Panc1 (cell line): Measurements from ENCODE around the gene CD226.

Source experiments
- POLR2AphosphoS5 ChIP-seq: IDR thresholded peaks from 2 replicates; pipeline ENCODE4 v1.6.1; 2012; ENCODE audit warnings: mild to moderate bottlenecking, low read depth, low read length, moderate library complexity
- SIN3A ChIP-seq: IDR thresholded peaks from 2 replicates; pipeline ENCODE4 v1.6.1; 2012; ENCODE audit warnings: low read depth, mild to moderate bottlenecking, low read length, moderate library complexity, borderline replicate concordance; ENCODE audit not compliant: insufficient read depth
- TCF7L2 ChIP-seq: IDR thresholded peaks from 2 replicates; pipeline ENCODE4 v1.6.1; 2011; ENCODE audit warnings: mild to moderate bottlenecking, low read depth, low read length, inconsistent platforms
- TF ChIP-seq, protein P1 (sequence below): fragments of 450-650 bp; IDR thresholded peaks from 2 replicates; pipeline ENCODE4 v1.5.1; 2017; ENCODE audit warnings: mild to moderate bottlenecking
- TF ChIP-seq, protein P2 (sequence below), 2 experiments: IDR thresholded peaks; 2 replicates each; pipeline ENCODE4 v1.6.1; 2011 to 2012; ENCODE audit warnings: low read depth in 2 of 2, control low read depth in 1 of 2, low read length in 1 of 2, mild to moderate bottlenecking in 1 of 2, moderate library complexity in 1 of 2; ENCODE audit not compliant: insufficient read depth in 1 of 2

DNA sequence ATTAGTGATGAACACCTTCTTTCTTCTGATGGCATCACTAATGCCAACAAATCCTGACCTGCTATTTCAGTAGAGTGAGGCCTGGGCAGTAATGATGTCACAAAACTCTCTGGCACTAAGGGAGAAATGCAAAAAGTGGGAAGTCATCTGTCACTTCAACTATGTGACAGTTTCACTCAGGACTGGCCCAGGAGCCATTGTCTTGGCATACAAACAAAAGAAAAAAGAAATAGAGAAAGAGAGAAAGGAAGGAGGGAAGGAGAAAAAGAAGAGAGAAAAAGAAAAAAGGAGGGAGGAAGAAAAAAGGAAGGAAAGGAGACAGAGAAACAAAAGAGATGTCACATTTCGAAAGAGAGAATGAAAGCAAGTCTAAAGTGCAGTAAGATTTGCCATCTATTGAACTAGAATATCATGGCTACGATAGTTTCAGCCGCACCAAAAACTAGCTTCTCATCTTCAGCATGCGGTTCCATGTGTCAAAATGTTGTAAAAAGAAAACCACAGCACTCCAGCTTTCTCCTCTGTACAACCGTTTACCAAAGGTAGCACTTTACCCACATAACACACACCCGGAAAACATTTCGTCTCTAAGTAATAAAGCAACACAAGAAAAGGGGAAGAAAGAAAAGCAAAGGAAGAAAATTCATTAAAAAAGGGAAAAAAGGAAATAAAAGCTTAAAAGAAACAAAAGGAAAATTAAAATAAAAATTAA is 50.1 kb downstream of the CD226 start:
- TF ChIP-seq, protein P1, sequence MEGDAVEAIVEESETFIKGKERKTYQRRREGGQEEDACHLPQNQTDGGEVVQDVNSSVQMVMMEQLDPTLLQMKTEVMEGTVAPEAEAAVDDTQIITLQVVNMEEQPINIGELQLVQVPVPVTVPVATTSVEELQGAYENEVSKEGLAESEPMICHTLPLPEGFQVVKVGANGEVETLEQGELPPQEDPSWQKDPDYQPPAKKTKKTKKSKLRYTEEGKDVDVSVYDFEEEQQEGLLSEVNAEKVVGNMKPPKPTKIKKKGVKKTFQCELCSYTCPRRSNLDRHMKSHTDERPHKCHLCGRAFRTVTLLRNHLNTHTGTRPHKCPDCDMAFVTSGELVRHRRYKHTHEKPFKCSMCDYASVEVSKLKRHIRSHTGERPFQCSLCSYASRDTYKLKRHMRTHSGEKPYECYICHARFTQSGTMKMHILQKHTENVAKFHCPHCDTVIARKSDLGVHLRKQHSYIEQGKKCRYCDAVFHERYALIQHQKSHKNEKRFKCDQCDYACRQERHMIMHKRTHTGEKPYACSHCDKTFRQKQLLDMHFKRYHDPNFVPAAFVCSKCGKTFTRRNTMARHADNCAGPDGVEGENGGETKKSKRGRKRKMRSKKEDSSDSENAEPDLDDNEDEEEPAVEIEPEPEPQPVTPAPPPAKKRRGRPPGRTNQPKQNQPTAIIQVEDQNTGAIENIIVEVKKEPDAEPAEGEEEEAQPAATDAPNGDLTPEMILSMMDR: no peak
- TF ChIP-seq POLR2AphosphoS5 (no peak), TCF7L2 (no peak), SIN3A (no peak)
- TF ChIP-seq, protein P2, sequence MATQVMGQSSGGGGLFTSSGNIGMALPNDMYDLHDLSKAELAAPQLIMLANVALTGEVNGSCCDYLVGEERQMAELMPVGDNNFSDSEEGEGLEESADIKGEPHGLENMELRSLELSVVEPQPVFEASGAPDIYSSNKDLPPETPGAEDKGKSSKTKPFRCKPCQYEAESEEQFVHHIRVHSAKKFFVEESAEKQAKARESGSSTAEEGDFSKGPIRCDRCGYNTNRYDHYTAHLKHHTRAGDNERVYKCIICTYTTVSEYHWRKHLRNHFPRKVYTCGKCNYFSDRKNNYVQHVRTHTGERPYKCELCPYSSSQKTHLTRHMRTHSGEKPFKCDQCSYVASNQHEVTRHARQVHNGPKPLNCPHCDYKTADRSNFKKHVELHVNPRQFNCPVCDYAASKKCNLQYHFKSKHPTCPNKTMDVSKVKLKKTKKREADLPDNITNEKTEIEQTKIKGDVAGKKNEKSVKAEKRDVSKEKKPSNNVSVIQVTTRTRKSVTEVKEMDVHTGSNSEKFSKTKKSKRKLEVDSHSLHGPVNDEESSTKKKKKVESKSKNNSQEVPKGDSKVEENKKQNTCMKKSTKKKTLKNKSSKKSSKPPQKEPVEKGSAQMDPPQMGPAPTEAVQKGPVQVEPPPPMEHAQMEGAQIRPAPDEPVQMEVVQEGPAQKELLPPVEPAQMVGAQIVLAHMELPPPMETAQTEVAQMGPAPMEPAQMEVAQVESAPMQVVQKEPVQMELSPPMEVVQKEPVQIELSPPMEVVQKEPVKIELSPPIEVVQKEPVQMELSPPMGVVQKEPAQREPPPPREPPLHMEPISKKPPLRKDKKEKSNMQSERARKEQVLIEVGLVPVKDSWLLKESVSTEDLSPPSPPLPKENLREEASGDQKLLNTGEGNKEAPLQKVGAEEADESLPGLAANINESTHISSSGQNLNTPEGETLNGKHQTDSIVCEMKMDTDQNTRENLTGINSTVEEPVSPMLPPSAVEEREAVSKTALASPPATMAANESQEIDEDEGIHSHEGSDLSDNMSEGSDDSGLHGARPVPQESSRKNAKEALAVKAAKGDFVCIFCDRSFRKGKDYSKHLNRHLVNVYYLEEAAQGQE (IDR thresholded peaks at IDR 0.05; ENCODE audit: insufficient read depth in 1 of 2, low read depth in 2 of 2, low read length in 1 of 2): no peak
